ENCODE measurements around the gene P2RX6.

P2RX6 gene

GRCh38 chr22:21015466-21016006 lies 571 bp downstream of the P2RX6 start:
- no peak overlapping the region for H3K27ac ChIP-seq (ENCODE audit: insufficient read depth, low read length, poor library complexity, severe bottlenecking)
- no peaks in the 10 kb centered on the region for H3K27me3 ChIP-seq (replicated peaks; ENCODE audit: control insufficient read depth, insufficient read depth, low read length, poor library complexity, severe bottlenecking)
- no peaks in the 10 kb centered on the region for H3K9me3 ChIP-seq (ENCODE audit: control insufficient read depth, low read length)
- H3K4me1 ChIP-seq (ENCODE audit: control insufficient read depth, insufficient read depth, low read length, poor library complexity, severe bottlenecking): peaks cover 9% of the 10 kb centered on the region
- no peak for DNase-seq
- no peaks in the 10 kb centered on the region for H3K36me3 ChIP-seq (ENCODE audit: control insufficient read depth, insufficient read depth, low read length)
- H3K4me3 ChIP-seq (ENCODE audit: insufficient read depth, low read depth, low read length, poor library complexity, severe bottlenecking): no peak overlapping the region

GRCh38 chr22:21016644-21017420 lies 1.9 kb downstream of the P2RX6 start:
- Histone ChIP-seq H3K4me3 (ENCODE audit: insufficient read depth, low read depth, low read length, poor library complexity, severe bottlenecking) (no peak overlapping the region), H3K27ac (ENCODE audit: insufficient read depth, low read length, poor library complexity, severe bottlenecking) (no peak overlapping the region), H3K27me3 (replicated peaks; ENCODE audit: control insufficient read depth, insufficient read depth, low read length, poor library complexity, severe bottlenecking) (no peaks in the 10 kb centered on the region), H3K4me1 (ENCODE audit: control insufficient read depth, insufficient read depth, low read length, poor library complexity, severe bottlenecking) (peaks cover 9% of the 10 kb centered on the region), H3K36me3 (ENCODE audit: control insufficient read depth, insufficient read depth, low read length) (no peaks in the 10 kb centered on the region), H3K9me3 (ENCODE audit: control insufficient read depth, low read length) (no peaks in the 10 kb centered on the region)
- DNase-seq: no peak

- no peaks in the 10 kb centered on the region for H3K36me3 ChIP-seq (ENCODE audit: control insufficient read depth, insufficient read depth, low read length)
- H3K4me1 ChIP-seq (ENCODE audit: control insufficient read depth, insufficient read depth, low read length, poor library complexity, severe bottlenecking): peaks cover 9% of the 10 kb centered on the region
- H3K27me3 ChIP-seq (replicated peaks; ENCODE audit: control insufficient read depth, insufficient read depth, low read length, poor library complexity, severe bottlenecking): no peaks in the 10 kb centered on the region
These were observed 3.3 kb downstream of the P2RX6 start for GRCh38 chr22:21018314-21018713.

GRCh38 chr22:21020802-21021429 lies 6.0 kb downstream of the P2RX6 start:
- no peaks in the 10 kb centered on the region for H3K27me3 ChIP-seq (replicated peaks; ENCODE audit: control insufficient read depth, insufficient read depth, low read length, poor library complexity, severe bottlenecking)
- no peak for DNase-seq
- H3K27ac ChIP-seq (ENCODE audit: insufficient read depth, low read length, poor library complexity, severe bottlenecking): no peak overlapping the region
- no peaks in the 10 kb centered on the region for H3K36me3 ChIP-seq (ENCODE audit: control insufficient read depth, insufficient read depth, low read length)
- H3K4me3 ChIP-seq (ENCODE audit: insufficient read depth, low read depth, low read length, poor library complexity, severe bottlenecking): no peak overlapping the region
- H3K9me3 ChIP-seq (ENCODE audit: control insufficient read depth, low read length): no peaks in the 10 kb centered on the region
- H3K4me1 ChIP-seq (ENCODE audit: control insufficient read depth, insufficient read depth, low read length, poor library complexity, severe bottlenecking): peaks cover 4% of the 10 kb centered on the region

More at GRCh38 chr22:21018314-21018713, 3.3 kb downstream of the P2RX6 start:
- no peak overlapping the region for H3K27ac ChIP-seq (ENCODE audit: insufficient read depth, low read length, poor library complexity, severe bottlenecking)
- DNase-seq: no peak
- no peaks in the 10 kb centered on the region for H3K9me3 ChIP-seq (ENCODE audit: control insufficient read depth, low read length)
- no peak overlapping the region for H3K4me3 ChIP-seq (ENCODE audit: insufficient read depth, low read depth, low read length, poor library complexity, severe bottlenecking)

- H3K27ac ChIP-seq (ENCODE audit: insufficient read depth, low read length, poor library complexity, severe bottlenecking): no peak overlapping the region
- no peak overlapping the region for H3K4me3 ChIP-seq (ENCODE audit: insufficient read depth, low read depth, low read length, poor library complexity, severe bottlenecking)
- no peaks in the 10 kb centered on the region for H3K36me3 ChIP-seq (ENCODE audit: control insufficient read depth, insufficient read depth, low read length)
- no peaks in the 10 kb centered on the region for H3K9me3 ChIP-seq (ENCODE audit: control insufficient read depth, low read length)
- peaks cover 4% of the 10 kb centered on the region for H3K4me1 ChIP-seq (ENCODE audit: control insufficient read depth, insufficient read depth, low read length, poor library complexity, severe bottlenecking)
- no peaks in the 10 kb centered on the region for H3K27me3 ChIP-seq (replicated peaks; ENCODE audit: control insufficient read depth, insufficient read depth, low read length, poor library complexity, severe bottlenecking)
- no peak for DNase-seq
These were observed 7.5 kb downstream of the P2RX6 start for GRCh38 chr22:21022507-21022906.

GRCh38 chr22:21022955-21023614 lies 8.1 kb downstream of the P2RX6 start:
- no peak for DNase-seq
- Histone ChIP-seq H3K27ac (ENCODE audit: insufficient read depth, low read length, poor library complexity, severe bottlenecking) (no peak overlapping the region), H3K9me3 (ENCODE audit: control insufficient read depth, low read length) (no peaks in the 10 kb centered on the region), H3K4me1 (ENCODE audit: control insufficient read depth, insufficient read depth, low read length, poor library complexity, severe bottlenecking) (peaks cover 4% of the 10 kb centered on the region), H3K27me3 (replicated peaks; ENCODE audit: control insufficient read depth, insufficient read depth, low read length, poor library complexity, severe bottlenecking) (no peaks in the 10 kb centered on the region), H3K36me3 (ENCODE audit: control insufficient read depth, insufficient read depth, low read length) (no peaks in the 10 kb centered on the region), H3K4me3 (ENCODE audit: insufficient read depth, low read depth, low read length, poor library complexity, severe bottlenecking) (no peak overlapping the region)

GRCh38 chr22:21025266-21025665 lies 10.3 kb downstream of the P2RX6 start:
- Histone ChIP-seq H3K27ac (ENCODE audit: insufficient read depth, low read length, poor library complexity, severe bottlenecking) (no peak overlapping the region), H3K36me3 (ENCODE audit: control insufficient read depth, insufficient read depth, low read length) (no peaks in the 10 kb centered on the region), H3K4me3 (ENCODE audit: insufficient read depth, low read depth, low read length, poor library complexity, severe bottlenecking) (no peak overlapping the region), H3K27me3 (replicated peaks; ENCODE audit: control insufficient read depth, insufficient read depth, low read length, poor library complexity, severe bottlenecking) (no peaks in the 10 kb centered on the region), H3K4me1 (ENCODE audit: control insufficient read depth, insufficient read depth, low read length, poor library complexity, severe bottlenecking) (peaks cover 4% of the 10 kb centered on the region), H3K9me3 (ENCODE audit: control insufficient read depth, low read length) (no peaks in the 10 kb centered on the region)
- no peak for DNase-seq

GRCh38 chr22:21025763-21026755 lies 11.1 kb downstream of the P2RX6 start:
- DNase-seq: no peak
- H3K4me1 ChIP-seq (ENCODE audit: control insufficient read depth, insufficient read depth, low read length, poor library complexity, severe bottlenecking): peaks cover 4% of the 10 kb centered on the region
- no peak overlapping the region for H3K27ac ChIP-seq (ENCODE audit: insufficient read depth, low read length, poor library complexity, severe bottlenecking)
- no peaks in the 10 kb centered on the region for H3K27me3 ChIP-seq (replicated peaks; ENCODE audit: control insufficient read depth, insufficient read depth, low read length, poor library complexity, severe bottlenecking)
- no peaks in the 10 kb centered on the region for H3K9me3 ChIP-seq (ENCODE audit: control insufficient read depth, low read length)
- no peak overlapping the region for H3K4me3 ChIP-seq (ENCODE audit: insufficient read depth, low read depth, low read length, poor library complexity, severe bottlenecking)
- no peaks in the 10 kb centered on the region for H3K36me3 ChIP-seq (ENCODE audit: control insufficient read depth, insufficient read depth, low read length)
